ENCODE results near the gene CCDC60.

Gene CCDC60

GRCh38 chr12:119385659-119386058 is 51.1 kb downstream of the CCDC60 start:
- DNase-seq, result no peak

DNA sequence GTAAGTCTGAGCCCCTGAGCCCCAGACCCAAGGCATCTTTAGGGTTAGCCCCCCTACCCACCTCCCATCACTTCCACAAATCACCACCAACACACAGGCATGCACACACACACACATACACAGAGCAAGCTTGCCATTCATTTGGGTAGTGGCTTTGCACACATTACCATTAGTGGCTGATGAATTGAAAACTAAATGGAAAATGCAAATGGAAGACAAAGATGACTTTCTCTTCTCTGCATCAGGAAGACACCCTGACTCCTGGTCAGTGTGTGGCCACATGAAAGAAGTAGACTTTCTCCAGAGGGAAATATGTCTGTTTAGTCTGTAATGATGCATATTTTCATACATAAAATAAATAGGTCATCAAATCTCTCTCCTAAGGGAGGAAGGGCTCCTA is 55.2 kb downstream of the CCDC60 start:
- DNase-seq, result no peak

- DNase-seq, result no peak
Measured at GRCh38 chr12:119391673-119392072, 57.1 kb downstream of the CCDC60 start.

DNA sequence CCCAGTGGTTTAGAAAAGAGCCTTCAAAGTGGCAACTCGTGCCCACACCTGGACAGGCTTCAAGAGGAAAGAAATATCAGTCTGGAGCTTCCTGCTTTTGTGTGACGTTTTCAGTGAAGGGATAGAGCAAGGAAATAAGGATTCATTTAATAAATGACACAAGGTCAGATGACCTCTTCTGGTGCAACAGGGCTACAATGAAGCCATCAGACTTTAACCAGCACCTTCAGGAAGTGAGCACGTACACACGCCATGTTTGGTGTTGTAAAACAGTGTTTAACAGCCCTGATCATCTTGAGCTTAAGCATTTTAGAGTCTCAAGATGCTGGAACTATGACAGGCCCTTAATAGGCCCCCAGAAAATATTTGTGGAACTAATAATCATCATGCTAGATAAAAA is 59.1 kb downstream of the CCDC60 start:
- DNase-seq, result no peak

DNA sequence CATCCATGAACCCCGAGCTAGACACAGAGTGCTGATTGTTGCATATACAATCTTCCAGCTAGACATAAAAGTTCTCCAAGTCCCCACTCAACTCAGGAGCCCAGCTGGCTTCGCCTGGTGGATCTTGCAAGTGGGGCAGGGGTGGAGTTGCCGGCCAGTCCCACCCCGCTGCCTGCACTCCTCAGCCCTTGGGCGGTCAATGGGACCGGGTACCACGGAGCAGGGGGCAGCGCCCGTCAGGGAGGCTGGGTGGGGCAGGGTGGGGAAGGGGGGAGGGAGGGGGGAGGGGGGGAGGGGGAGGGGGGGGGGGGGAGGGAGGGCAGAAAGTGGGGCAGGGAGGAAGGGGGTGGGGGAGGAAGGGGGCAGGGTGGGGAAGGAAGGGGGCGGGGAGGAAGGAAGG is 63.0 kb downstream of the CCDC60 start:
- DNase-seq, result no peak

- no peak for DNase-seq
Measured at GRCh38 chr12:119398190-119398589, 63.7 kb downstream of the CCDC60 start.

DNA sequence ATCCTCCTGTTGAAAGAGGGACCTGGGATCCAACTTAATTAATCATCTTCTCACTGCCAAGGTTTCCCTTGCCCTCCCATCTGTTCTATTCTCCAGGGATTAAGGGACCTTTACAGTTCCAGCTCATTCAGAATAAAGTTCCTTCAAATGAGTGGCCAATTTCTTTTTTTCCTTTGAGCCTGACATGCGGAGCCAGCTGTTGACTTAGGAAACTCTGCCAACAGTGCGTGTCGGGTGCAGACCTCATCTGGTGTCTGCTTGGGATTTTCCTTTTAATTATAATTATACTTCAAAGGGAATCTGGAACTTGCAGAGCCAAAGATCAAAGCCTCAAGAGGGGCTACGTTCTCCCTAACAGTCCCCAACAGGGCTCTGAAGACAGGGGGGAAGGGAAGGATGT is 64.8 kb downstream of the CCDC60 start:
- no peak for DNase-seq

DNA sequence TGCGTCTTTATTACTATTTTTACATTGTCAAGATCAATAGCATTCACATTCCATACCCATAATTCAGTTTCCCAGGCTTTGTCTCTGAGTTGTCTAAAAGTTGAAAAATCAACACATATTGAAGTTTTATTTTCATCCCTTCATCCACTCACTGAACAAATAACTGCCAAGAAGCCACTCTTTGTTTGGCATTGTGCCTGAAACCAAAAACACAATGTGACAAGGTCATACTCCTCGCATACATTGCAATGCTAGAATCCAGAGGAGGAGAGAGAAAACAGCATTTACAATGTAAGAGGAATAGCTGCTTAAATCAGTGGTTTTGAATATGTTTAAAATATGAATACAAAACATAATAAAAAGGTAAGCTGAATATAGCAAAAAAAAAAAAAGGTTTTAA is 71.8 kb downstream of the CCDC60 start:
- DNase-seq, result no peak

DNA sequence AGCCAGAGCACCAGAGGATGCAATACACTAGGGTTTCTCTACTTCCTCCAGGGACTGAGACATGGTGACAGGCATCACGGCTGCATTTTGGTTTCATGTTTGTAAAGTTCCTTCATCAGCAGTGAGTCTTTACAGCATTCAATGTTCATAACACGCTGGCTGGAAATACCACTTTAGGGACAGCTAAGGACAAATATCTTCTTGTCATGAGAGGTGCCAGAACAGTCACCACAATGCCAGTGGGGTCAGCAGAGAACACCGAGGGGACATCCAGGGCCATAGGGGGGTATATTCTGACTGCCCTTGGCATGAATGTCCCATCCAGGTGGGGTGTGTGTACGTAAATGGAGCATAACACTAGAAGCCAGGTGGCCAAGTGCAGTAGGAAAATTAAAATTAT is 72.3 kb downstream of the CCDC60 start:
- no peak for DNase-seq

DNA sequence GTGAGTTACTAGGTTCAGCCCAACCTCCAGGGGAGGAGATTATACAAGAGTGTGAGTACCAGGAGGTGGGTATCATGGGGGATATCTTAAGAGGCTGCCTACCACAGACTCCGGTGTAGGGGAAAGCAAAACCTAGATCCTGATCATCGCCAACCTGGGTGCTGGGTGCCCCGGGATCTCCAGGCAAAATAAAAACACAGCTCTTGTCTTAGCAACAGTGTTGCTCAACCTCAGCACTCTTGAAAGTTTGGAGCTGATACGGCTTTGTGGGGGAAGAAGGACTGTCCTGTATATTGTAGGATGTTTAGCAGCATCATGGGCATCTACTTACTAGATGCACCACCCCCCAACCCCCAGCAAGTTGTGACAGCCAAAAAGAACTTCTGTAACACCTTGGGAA is 74.5 kb downstream of the CCDC60 start:
- DNase-seq, result no peak

GRCh38 chr12:119410396-119410795 is 75.9 kb downstream of the CCDC60 start:
- no peak for DNase-seq

GRCh38 chr12:119412306-119412705 is 77.8 kb downstream of the CCDC60 start:
- DNase-seq, result no peak

GRCh38 chr12:119412811-119413794 is 78.6 kb downstream of the CCDC60 start:
- peak; percentile 50 to 71 for DNase-seq

DNA sequence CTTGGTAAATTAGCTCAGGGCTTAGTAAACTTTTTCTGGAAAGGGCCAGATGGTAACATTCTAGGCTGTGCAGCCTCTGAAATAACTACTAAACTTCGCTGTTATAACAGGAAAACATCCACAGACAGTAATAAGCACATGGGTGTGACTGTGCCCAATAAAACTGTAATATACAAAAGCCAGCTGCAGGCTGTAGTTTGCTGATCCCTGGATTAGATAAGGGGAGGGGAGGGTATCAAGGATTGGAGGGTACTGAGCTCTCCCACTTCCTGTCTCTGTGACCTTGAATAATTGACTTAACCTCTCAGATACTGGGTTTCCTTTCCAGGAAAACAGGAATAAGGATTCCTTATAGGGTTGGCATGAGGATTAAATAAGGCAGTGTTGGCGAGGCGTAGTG is 81.2 kb downstream of the CCDC60 start:
- no peak for DNase-seq

DNA sequence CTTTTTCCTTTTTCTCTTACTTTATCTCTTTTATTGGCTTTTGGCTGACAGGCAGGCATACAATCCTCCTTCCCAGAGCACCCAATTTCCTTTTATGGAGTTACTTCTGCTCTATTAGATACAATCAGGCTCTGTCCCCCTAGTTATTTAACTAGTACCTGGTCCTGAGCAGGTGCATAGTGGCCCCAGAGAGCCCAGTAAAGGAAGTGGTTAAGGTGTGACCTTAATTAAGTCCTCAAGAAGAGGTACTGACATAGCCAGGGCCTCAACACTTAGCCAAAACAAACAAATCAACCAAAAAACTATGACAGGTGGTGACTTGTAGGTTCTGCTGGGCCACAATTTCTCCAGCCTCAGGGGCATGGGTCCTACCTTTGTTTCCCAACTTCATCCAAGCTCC is 82.9 kb downstream of the CCDC60 start:
- no peak for DNase-seq

DNA sequence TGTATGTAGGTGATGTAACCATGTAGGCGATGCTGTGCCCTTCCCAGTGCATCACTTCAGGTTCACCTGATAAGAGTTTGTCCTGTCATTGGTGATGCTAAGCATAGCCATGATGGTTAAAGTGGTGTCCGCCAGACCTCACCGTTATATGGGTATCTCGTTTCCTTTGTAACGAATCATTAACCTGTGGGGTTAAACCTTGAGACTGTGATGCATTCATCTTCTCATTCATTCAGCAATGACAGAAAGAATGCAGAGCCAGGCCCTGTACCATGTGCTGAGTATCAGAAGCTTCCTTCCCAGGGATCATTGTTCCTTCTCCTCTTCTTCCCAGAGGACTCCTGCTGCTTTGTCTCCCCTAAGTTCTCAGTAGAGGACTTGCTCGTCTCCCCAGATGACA is 84.9 kb downstream of the CCDC60 start:
- DNase-seq, result no peak

- no peak for DNase-seq
Measured at GRCh38 chr12:119423285-119423684, 88.8 kb downstream of the CCDC60 start.

- DNase-seq, result no peak
Measured at GRCh38 chr12:119425623-119426022, 91.1 kb downstream of the CCDC60 start.

DNA sequence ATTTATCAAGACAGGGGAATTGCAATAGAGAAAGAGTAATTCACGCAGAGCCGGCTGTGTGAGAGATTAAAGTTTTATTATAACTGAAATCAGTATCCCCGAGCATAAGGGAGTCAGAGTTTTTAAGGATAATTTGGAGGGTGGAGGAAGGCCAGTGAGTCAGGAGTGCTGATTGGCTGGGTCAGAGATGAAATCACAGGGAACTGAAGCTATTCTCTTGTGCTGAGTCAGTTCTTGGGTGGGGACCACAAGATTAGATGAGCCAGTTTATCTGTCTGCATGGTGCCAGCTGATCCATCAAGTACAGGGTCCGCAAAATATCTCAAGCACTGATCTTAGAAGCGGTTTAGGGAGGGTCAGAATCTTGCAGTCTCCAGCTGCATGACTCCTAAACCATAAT is 96.6 kb downstream of the CCDC60 start:
- DNase-seq, result no peak

DNA sequence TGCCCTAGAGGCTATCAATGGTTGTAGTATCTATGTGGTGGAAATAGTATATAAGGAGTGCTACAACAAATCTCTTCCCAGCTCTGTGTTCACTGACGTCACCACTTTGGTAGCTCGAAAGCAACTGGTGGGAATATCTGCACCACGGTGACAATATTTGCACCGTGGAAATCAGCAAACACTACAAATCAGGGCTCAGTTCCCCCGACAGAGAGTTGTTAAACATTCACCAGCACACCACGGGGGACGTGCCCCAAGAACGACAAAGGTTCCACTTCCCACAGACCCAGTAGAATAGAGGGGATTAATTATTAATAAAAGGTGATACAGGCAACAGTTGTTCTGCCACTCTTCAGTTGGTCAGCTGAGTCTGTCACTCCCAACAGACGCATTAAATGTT is 98.4 kb downstream of the CCDC60 start:
- no peak for DNase-seq

- DNase-seq, result no peak
Measured at GRCh38 chr12:119440803-119441360, 106.4 kb downstream of the CCDC60 start.

DNA sequence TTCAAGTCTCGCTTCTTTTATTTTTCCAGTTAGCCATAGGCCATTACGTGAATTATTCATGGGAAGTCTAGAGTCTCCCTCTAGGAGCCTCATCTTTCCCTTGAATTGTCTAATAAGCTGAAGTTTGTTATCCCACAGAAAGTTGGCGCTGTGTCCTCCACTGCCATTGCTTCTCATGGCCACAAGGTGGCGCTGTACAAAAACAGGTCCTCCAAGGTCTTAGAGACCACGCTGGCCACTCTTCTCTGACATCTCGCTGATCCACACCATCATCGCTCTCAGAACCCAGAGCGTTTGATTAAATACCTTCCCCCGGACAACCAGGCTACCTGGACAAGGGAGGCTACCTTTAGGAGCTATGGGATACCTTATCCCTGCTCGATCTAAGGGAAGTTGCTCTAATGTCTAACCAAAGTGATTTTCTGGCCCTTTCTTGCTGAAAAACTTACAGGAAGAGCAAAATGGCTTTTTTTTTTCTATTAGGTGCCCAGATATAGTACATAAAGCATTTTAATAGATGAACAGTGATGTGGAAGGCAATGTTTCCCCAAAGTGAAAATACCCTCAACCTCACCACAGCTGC is 110.0 kb downstream of the CCDC60 start:
- peak; percentile 2 to 8 for DNase-seq

- DNase-seq, result no peak
Measured at GRCh38 chr12:119446459-119446858, 111.9 kb downstream of the CCDC60 start.

DNA sequence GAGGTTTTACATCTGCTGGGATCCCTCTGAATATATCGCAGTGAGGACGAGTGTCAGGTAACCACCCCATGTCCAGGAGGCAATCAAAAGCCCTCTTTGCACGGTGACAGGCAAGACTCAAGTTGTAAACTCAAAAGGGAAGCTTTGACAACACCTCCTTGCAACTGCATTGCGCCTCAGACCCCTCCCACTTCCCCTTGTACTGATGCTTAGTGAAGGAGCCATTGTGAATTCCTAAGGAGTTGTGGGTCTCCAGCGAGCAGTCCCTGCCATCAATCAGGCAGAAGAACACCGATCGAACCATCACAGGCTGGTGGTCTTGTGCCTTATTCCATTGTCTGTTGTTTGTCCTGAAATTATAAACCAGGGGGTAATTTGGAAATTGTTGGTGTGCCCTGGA is 112.6 kb downstream of the CCDC60 start:
- no peak for DNase-seq
